HuH-7.5 (cell line): Measurements from ENCODE around the gene MEMO1.

Experiments
- DNase-seq: peaks from one replicate; pipeline ENCODE4 v3.0.0; 2011; ENCODE audit warnings: low spot score

MEMO1 gene

DNA sequence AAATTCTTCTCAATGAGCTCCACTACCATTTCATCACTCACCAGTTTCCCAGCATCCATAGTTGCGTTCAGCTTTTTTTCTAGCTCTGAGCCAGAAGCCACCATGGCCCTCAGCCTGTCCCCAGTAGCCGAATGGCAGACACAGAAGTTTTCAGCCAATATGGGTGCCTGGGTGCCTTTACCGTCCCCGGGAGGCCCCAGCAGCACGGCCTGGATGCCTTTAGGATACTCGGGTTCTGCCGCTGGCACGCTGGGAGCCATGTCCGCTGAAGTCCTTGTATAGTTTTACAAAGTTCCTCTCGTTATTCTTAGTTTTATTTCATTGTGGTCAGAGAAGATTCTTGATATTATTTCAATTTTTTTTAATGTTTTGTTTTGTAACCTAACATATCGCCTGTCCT, 187.2 kb downstream of the MEMO1 start:
- no peak for DNase-seq

DNA sequence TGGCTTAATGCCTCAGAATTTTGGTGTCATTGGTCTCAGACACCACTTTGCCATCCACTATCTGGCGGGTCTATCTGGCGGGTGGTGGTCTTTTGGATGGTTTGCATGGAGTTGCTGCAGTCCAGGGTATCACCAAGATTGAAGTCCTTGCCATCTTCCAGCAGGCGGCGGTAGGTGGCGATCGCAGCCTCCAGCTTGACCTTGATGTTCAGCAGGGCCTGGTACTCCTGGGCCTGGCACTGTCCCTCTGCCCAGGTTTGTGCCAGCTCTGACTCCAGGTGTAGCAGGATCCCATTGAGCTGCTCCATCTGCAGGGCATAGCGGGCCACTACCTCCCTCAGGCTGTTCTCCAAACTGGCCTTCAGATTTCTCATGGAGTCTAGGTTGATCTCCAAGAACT, 188.2 kb downstream of the MEMO1 start:
- no peak for DNase-seq
